ENCODE results near the gene RPS6KA5.

RPS6KA5 gene

GRCh38 chr14:91021991-91022621, 38.3 kb downstream of the RPS6KA5 start:
- DNase-seq: no peak

GRCh38 chr14:91021115-91021514, 39.3 kb downstream of the RPS6KA5 start:
- DNase-seq: no peak

- DNase-seq: no peak
Observed at GRCh38 chr14:91019673-91020072, 40.8 kb downstream of the RPS6KA5 start.

- no peak for DNase-seq
Observed at GRCh38 chr14:91018481-91018880, 42.0 kb downstream of the RPS6KA5 start.

GRCh38 chr14:91016800-91017410, 43.5 kb downstream of the RPS6KA5 start:
- DNase-seq: no peak

- DNase-seq: no peak
Observed at GRCh38 chr14:91015435-91015834, 45.0 kb downstream of the RPS6KA5 start.

- DNase-seq: no peak
Observed at GRCh38 chr14:91012045-91012444, 48.4 kb downstream of the RPS6KA5 start.

- no peak for DNase-seq
Observed at GRCh38 chr14:91010153-91010533, 50.3 kb downstream of the RPS6KA5 start.

- DNase-seq: no peak
Observed at GRCh38 chr14:91009501-91010152, 50.8 kb downstream of the RPS6KA5 start.

GRCh38 chr14:91008759-91009409, 51.6 kb downstream of the RPS6KA5 start:
- DNase-seq: no peak

- no peak for DNase-seq
Observed at GRCh38 chr14:91005716-91006115, 54.7 kb downstream of the RPS6KA5 start.

- no peak for DNase-seq
Observed at GRCh38 chr14:91004987-91005386, 55.5 kb downstream of the RPS6KA5 start.

- DNase-seq: no peak
Observed at GRCh38 chr14:90999299-90999698, 61.1 kb downstream of the RPS6KA5 start.

- no peak for DNase-seq
Observed at GRCh38 chr14:90996967-90997366, 63.5 kb downstream of the RPS6KA5 start.

GRCh38 chr14:90995785-90996184, 64.7 kb downstream of the RPS6KA5 start:
- no peak for DNase-seq

GRCh38 chr14:90993792-90994191, 66.6 kb downstream of the RPS6KA5 start:
- no peak for DNase-seq

- no peak for DNase-seq
Observed at GRCh38 chr14:90991690-90992443, 68.6 kb downstream of the RPS6KA5 start.

GRCh38 chr14:90990141-90990540, 70.3 kb downstream of the RPS6KA5 start:
- DNase-seq: no peak

- DNase-seq: no peak
Observed at GRCh38 chr14:90987140-90987539, 73.3 kb downstream of the RPS6KA5 start.

- DNase-seq: no peak
Observed at GRCh38 chr14:90986510-90986909, 73.9 kb downstream of the RPS6KA5 start.

GRCh38 chr14:90985601-90986242, 74.7 kb downstream of the RPS6KA5 start:
- no peak for DNase-seq

- no peak for DNase-seq
Observed at GRCh38 chr14:90983560-90983959, 76.9 kb downstream of the RPS6KA5 start.

GRCh38 chr14:90981636-90982035, 78.8 kb downstream of the RPS6KA5 start:
- DNase-seq: no peak

Measured in CD4-positive, alpha-beta T cell treated with Interferon gamma for 1 hour (primary cell).